A549 treated with CpdA at 1 μM for 4 hours (cell line): Measurements from ENCODE around the gene OPN1LW. TPM values are rescaled to one million over a fixed set of nuclear protein-coding genes. Genes with fewer than 3 reads are reported as not detected.

Experiments used
- total RNA-seq: library from RNA; stranded (reverse); fragments of 200-300 nt; extraction: Qiagen RNA extraction; gene quantifications from 5 replicates; pipeline ENCODE4 v1.2.3, GENCODE V29; 2022; ENCODE audit warnings: low read depth

The OPN1LW gene
- not detected in 5 replicates for total RNA-seq

DNA sequence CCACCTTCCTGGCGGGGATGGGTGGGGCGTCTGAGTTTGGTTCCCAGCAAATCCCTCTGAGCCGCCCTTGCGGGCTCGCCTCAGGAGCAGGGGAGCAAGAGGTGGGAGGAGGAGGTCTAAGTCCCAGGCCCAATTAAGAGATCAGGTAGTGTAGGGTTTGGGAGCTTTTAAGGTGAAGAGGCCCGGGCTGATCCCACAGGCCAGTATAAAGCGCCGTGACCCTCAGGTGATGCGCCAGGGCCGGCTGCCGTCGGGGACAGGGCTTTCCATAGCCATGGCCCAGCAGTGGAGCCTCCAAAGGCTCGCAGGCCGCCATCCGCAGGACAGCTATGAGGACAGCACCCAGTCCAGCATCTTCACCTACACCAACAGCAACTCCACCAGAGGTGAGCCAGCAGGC lies at the start of gene OPN1LW:
Gene OPN1LW (plus strand): TSS at position 234 of the 400 bp plus-strand sequence. CDS start 41 bp downstream, at position 275.

DNA sequence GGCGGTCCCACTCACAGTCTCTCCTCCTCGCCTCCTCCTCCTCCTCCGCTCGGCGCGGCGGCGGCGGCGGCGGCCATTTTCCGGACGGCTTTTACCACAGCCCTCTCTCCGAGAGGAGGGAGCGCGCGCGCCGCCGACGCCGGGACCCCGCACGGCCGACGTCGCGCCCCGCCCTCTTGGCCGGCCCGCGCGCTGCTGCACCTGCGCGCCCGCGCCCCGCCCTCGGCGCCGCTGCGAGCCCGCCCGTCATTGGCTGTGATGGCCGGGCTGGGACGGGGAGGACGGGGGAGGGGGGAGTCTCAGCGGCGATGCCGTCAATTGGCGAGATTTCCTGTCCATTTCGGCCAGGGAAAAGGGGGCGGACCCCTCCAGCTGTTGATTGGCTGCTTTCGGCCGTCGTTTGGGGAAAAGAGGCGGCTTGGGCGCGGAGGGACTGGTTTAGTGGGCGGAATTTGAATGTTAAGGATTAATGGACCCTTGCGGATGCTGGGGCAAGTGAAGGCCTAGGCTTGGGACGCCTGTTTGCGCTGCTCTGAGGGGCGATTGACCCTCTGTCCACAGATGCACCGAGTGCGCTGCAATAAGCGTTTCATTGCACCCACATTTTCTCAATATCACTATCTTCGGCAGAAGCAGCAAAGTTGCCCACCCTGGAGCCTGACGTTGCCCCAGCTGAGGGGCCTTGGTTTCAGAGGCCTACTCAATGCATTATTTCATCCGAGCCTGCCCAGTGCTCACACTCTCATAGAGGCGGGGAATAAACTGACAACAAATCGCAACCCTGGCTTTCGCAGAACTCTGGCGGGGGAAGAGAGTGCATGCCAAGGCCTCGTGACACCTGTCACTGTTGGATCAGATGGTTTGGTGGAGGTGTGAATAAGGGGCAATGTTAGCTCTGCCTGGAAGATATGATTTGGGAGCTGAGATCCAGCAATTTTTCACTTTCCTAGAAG lies 46.2 kb upstream of the OPN1LW start, which contains the start of gene MECP2:
Gene MECP2 (minus strand): TSS at position 129 of the 953 bp plus-strand sequence.

DNA sequence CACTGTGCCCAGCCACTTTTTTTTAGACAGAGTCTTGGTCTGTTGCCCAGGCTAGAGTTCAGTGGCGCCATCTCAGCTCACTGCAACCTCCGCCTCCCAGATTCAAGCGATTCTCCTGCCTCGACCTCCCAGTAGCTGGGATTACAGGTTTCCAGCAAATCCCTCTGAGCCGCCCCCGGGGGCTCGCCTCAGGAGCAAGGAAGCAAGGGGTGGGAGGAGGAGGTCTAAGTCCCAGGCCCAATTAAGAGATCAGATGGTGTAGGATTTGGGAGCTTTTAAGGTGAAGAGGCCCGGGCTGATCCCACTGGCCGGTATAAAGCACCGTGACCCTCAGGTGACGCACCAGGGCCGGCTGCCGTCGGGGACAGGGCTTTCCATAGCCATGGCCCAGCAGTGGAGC lies 38.3 kb downstream of the OPN1LW start, which contains the start of gene OPN1MW:
Gene OPN1MW (plus strand): TSS at position 301 of the 400 bp plus-strand sequence. CDS start 82 bp downstream, at position 383.

Other genes with a start within 250 kb of the OPN1LW start
- gene AVPR2, start 239.6 kb upstream of the OPN1LW start, total RNA-seq = 0.07 to 0.12 TPM in 2 of 5 replicates, not detected in the others
- gene ARHGAP4, start 218.0 kb upstream of the OPN1LW start, total RNA-seq = 0.75 to 2.2 TPM (median 1.6 TPM) in 5 replicates
- 208 to 230 TPM (median 214 TPM) in 5 replicates for gene NAA10, start 209.2 kb upstream of the OPN1LW start, total RNA-seq
- gene RENBP, start 199.6 kb upstream of the OPN1LW start, total RNA-seq = 0.11 to 0.24 TPM (median 0.14 TPM) in 5 replicates
- gene HCFC1, start 172.4 kb upstream of the OPN1LW start, total RNA-seq = 36.3 to 45.1 TPM (median 40.5 TPM) in 5 replicates
- gene TMEM187, start 171.5 kb upstream of the OPN1LW start, total RNA-seq = 3.4 to 8.9 TPM (median 5.1 TPM) in 5 replicates
- gene IRAK1, start 124.3 kb upstream of the OPN1LW start, total RNA-seq = 185 to 227 TPM (median 213 TPM) in 5 replicates
- gene MECP2, start 46.5 kb upstream of the OPN1LW start, total RNA-seq = 17.0 to 20.7 TPM (median 20.1 TPM) in 5 replicates
- not detected in 5 replicates for gene OPN1MW, start 38.4 kb downstream of the OPN1LW start, total RNA-seq
- gene OPN1MW2, start 75.5 kb downstream of the OPN1LW start, total RNA-seq = not detected in 5 replicates
- gene OPN1MW3, start 113.3 kb downstream of the OPN1LW start, total RNA-seq = not detected in 5 replicates
- not detected in 5 replicates for gene TEX28, start 150.9 kb downstream of the OPN1LW start, total RNA-seq
- gene TKTL1, start 151.6 kb downstream of the OPN1LW start, total RNA-seq = 0.10 to 0.23 TPM in 2 of 5 replicates, not detected in the others
- gene FLNA, start 230.4 kb downstream of the OPN1LW start, total RNA-seq = 1,432 to 1,768 TPM (median 1,617 TPM) in 5 replicates
- 114 to 166 TPM (median 150 TPM) in 5 replicates for gene EMD, start 235.1 kb downstream of the OPN1LW start, total RNA-seq